Glomerular visceral epithelial cell (primary cell): ENCODE measurements around the gene COL5A1.

ENCODE experiments used
- DNase-seq: peaks from one replicate; pipeline ENCODE4 v3.0.0-alpha.2; 2016; ENCODE audit errors: extremely low spot score

The COL5A1 gene

GRCh38 chr9:134725605-134725940, 84.0 kb downstream of the COL5A1 start:
- DNase-seq, result no peak

GRCh38 chr9:134726026-134726721, 84.6 kb downstream of the COL5A1 start:
- no peak for DNase-seq

GRCh38 chr9:134726722-134727034, 85.1 kb downstream of the COL5A1 start:
- no peak for DNase-seq

GRCh38 chr9:134728021-134728795, 86.6 kb downstream of the COL5A1 start:
- no peak for DNase-seq

- DNase-seq, result no peak
Measured at GRCh38 chr9:134728801-134729495, 87.3 kb downstream of the COL5A1 start.

GRCh38 chr9:134730011-134730760, 88.6 kb downstream of the COL5A1 start:
- no peak for DNase-seq

- no peak for DNase-seq
Measured at GRCh38 chr9:134730761-134731496, 89.3 kb downstream of the COL5A1 start.

GRCh38 chr9:134731497-134732391, 90.1 kb downstream of the COL5A1 start:
- DNase-seq, result no peak

- DNase-seq, result no peak
Measured at GRCh38 chr9:134732392-134733110, 90.9 kb downstream of the COL5A1 start.

GRCh38 chr9:134733480-134734232, 92.1 kb downstream of the COL5A1 start:
- no peak for DNase-seq

GRCh38 chr9:134734270-134734669, 92.7 kb downstream of the COL5A1 start:
- DNase-seq, result peak; percentile 75

- no peak for DNase-seq
Measured at GRCh38 chr9:134735441-134736175, 94.0 kb downstream of the COL5A1 start.

GRCh38 chr9:134736791-134737497, 95.3 kb downstream of the COL5A1 start:
- no peak for DNase-seq

GRCh38 chr9:134737842-134738580, 96.4 kb downstream of the COL5A1 start:
- no peak for DNase-seq

GRCh38 chr9:134738869-134739659, 97.5 kb downstream of the COL5A1 start:
- DNase-seq, result peak; percentile 65

GRCh38 chr9:134739660-134739968, 98.0 kb downstream of the COL5A1 start:
- no peak for DNase-seq
